ENCODE results near the gene ZFAND2B. TPM values are rescaled to one million over a fixed set of nuclear protein-coding genes. Genes with fewer than 3 reads are reported as not detected.

Gene ZFAND2B
- total RNA-seq, 2 experiments from 2014 or later, result 31.9 to 34.4 TPM

DNA sequence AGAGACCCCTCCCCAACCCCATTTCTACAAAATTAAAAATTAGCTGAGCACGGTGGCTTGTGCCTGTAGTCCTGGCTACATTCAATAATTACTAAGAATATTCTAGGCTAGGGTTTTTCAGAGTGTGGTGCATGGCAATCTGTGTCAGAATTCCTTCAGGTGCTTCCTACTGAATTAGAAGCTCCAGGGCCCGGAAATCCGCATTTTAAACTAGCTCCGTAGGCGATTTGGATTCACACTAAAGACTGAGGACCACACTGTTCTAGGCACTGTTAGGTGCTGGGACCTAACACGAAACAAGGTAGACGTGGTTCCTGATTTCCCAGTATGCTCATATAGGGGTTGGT, 628 bp upstream of the ZFAND2B start:
- Mint-ChIP-seq H3K9me3 (peaks cover 5% of the 10 kb centered on the region), H3K4me3 (peak overlapping the region; percentile 94), H3K27ac (peak overlapping the region; percentile 99), H3K4me1 (ENCODE audit: low read depth) (peaks cover 27% of the 10 kb centered on the region), H3K27me3 (no peaks in the 10 kb centered on the region), H3K36me3 (peaks cover 4% of the 10 kb centered on the region)
- intact Hi-C loops (cut with micrococcal nuclease), result loop anchor here (1.0 kb wide), 7 partner anchors 23 to 547 kb away; partner anchors contain the start of genes ANKZF1, ATG9A, BCS1L and DNAJB2
- CTCF ChIA-PET, result interaction anchor here (1.0 to 3.5 kb wide), 14 partner anchors 12 to 226 kb away, joined by 3 to 22 read pairs (median 5); partner anchors contain the start of genes ANKZF1, ATG9A, CNPPD1 and GLB1L
- POLR2A ChIA-PET, result interaction anchor here (0.6 to 2.6 kb wide), 14 partner anchors 12 to 178 kb away, joined by 3 to 26 read pairs (median 4); partner anchors contain the start of genes ANKZF1, ATG9A, CNPPD1 and GLB1L
- no peak for DNase-seq

DNA sequence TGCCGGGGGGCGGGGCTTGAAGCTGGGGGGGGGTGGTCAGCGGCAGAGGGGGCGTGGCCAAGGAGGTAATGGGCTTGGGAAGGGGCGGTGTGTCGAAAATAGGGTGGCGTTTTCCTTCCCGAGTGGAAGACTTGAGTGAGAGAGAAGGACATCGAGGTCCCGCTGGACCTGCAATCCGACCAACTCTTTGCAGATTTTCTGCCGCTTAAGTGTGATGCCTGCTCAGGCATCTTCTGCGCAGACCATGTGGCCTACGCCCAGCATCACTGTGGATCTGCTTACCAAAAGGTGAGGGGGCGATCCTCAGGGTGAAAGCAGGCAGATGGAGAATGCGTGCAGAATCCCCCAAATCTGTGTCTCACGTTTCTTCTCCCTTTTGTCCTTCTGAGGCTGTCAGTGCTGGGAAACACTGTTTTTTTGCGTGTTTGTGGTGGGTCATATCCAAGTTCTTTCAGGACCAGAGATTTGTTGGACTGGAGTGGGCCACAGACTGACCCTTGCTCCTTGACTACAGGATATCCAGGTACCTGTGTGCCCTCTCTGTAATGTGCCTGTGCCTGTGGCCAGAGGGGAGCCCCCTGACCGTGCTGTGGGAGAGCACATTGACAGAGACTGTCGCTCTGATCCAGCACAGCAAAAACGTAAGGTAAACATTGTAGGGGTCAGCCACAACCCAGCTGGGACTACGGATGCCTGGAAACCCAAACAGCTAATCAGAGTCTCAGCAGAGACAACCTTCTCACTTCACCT, 727 bp downstream of the ZFAND2B start:
- DNase-seq, result no peak
- H3K36me3 Mint-ChIP-seq, result peaks cover 7% of the 10 kb centered on the region
- peaks cover 34% of the 10 kb centered on the region for H3K4me1 Mint-ChIP-seq (ENCODE audit: low read depth)
- H3K9me3 Mint-ChIP-seq, result peaks cover 5% of the 10 kb centered on the region
- no peaks in the 10 kb centered on the region for H3K27me3 Mint-ChIP-seq
- peak overlapping the region; percentile 80 for H3K27ac Mint-ChIP-seq
- ChIA-PET POLR2A (interaction anchor here (1.4 to 2.6 kb wide), 6 partner anchors 9 to 43 kb away, joined by 3 to 26 read pairs (median 6); partner anchors contain the start of genes ANKZF1, ATG9A and CNPPD1), CTCF (interaction anchor here (1.1 to 3.5 kb wide), 7 partner anchors 11 to 88 kb away, joined by 5 to 22 read pairs (median 7); partner anchors contain the start of genes ANKZF1, ATG9A, CNPPD1 and NHEJ1)
- intact Hi-C loops (cut with micrococcal nuclease), result loop anchor here (1.0 kb wide), 1 partner anchor 11 kb away; the partner anchor contains the start of gene ABCB6
- peak overlapping the region; percentile 94 for H3K4me3 Mint-ChIP-seq

DNA sequence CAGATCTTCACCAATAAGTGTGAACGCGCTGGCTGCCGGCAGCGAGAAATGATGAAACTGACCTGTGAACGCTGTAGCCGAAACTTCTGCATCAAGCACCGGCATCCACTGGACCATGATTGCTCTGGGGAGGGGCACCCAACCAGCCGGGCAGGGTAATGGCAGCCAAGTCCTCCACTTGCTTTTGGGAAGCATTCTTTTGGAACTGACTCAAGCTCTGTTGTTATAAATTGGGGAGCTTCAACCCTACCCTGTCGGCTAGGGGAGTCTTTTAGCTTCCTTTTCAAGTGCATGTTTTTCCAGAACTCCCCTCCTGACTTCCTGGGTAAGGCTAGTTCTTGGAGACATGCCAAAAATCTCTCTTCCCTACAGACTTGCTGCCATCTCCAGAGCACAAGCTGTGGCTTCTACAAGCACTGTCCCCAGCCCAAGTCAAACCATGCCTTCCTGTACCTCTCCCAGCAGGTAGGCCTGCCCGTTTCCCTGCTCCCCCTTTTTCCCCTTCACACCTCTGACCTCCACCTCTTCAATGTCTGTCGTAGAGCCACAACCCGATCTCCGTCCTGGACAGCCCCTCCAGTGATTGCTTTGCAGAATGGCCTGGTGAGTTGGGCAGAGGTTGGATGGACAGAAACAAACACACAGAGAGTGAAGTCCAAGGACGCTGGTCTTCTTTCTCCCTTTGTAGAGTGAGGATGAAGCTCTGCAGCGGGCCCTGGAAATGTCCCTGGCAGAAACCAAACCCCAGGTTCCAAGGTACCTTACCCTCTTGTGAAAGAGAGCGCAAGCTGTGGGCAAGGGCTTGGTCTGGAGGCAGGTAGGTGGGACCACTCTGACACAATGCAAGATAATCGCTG, 1.5 kb downstream of the ZFAND2B start:
- Mint-ChIP-seq H3K36me3 (peaks cover 8% of the 10 kb centered on the region), H3K27me3 (no peaks in the 10 kb centered on the region), H3K4me3 (peak overlapping the region; percentile 94), H3K4me1 (ENCODE audit: low read depth) (peaks cover 35% of the 10 kb centered on the region), H3K27ac (peak overlapping the region; percentile 80), H3K9me3 (peaks cover 5% of the 10 kb centered on the region)
- ChIA-PET POLR2A (interaction anchor here (1.8 to 2.6 kb wide), 4 partner anchors 8 to 31 kb away, joined by 4 to 26 read pairs (median 10); partner anchors contain the start of genes ABCB6, ANKZF1, ATG9A and CNPPD1), CTCF (interaction anchor here (1.1 to 3.5 kb wide), 5 partner anchors 29 to 228 kb away, joined by 4 to 22 read pairs (median 9); partner anchors contain the start of genes NHEJ1 and SLC23A3)
- intact Hi-C loops (cut with micrococcal nuclease), result loop anchor here (1.0 kb wide), 1 partner anchor 10 kb away; the partner anchor contains the start of gene ABCB6
- DNase-seq, result no peak

DNA sequence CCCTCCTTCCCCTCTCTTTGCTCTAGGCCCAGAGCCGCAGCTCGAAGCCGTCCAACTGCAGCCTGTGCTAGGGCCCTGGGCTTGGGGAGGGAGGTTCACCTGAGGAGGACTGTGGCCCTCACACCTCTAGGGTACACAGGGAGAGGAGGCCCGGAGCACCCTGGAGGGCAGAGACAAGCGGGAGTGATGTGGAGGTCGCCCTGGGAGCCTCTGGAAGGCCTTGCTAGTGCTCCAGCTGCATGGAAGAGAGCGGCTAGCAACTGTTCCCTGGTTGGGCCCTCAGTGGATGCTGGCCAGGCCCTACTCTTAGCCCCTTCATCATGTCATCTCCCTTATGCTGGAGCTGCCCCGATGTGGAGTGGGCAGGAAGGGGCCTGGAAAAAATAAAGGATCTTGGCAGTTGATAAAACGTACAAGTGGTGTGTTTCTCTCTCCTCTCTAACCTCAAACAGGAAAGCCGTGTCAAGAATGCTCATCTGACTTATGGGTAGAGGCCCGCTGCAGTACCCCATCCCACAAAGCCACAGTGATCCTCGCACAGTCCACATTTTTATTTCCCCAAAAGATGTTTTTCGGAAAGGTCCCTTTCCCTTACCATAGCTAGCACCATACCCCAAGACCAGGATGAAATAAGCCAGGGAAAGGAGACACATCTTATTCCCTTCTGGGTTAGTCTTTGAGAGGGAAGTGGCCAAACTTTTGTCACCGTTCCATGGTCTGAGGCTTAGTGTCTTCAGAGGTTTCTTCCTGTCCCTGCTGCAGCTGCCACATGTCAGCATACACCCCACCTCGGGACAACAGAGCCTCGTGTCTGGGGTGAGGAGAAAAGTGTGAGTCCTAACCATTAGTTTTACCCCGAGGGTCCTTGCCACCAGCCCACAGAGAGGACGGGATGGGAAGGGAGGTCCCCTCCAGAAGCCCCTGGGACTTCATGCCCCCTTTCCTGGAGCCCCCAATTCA, 2.9 kb downstream of the ZFAND2B start:
- peaks cover 35% of the 10 kb centered on the region for H3K4me1 Mint-ChIP-seq (ENCODE audit: low read depth)
- peaks cover 3% of the 10 kb centered on the region for H3K9me3 Mint-ChIP-seq
- CTCF ChIA-PET, result interaction anchor here (1.1 to 3.0 kb wide), 4 partner anchors 39 to 229 kb away, joined by 3 to 13 read pairs (median 6); partner anchors contain the start of genes NHEJ1 and SLC23A3
- H3K4me3 Mint-ChIP-seq, result no peak overlapping the region
- H3K27ac Mint-ChIP-seq, result peak overlapping the region; percentile 68
- H3K27me3 Mint-ChIP-seq, result no peaks in the 10 kb centered on the region
- no peak for DNase-seq
- intact Hi-C loops (cut with micrococcal nuclease), result no loop called here
- H3K36me3 Mint-ChIP-seq, result peaks cover 12% of the 10 kb centered on the region
- POLR2A ChIA-PET, result interaction anchor here (0.7 to 2.1 kb wide), 3 partner anchors 9 to 43 kb away, joined by 4 to 13 read pairs (median 6); partner anchors contain the start of genes ABCB6, ANKZF1, ATG9A and TUBA4B

DNA sequence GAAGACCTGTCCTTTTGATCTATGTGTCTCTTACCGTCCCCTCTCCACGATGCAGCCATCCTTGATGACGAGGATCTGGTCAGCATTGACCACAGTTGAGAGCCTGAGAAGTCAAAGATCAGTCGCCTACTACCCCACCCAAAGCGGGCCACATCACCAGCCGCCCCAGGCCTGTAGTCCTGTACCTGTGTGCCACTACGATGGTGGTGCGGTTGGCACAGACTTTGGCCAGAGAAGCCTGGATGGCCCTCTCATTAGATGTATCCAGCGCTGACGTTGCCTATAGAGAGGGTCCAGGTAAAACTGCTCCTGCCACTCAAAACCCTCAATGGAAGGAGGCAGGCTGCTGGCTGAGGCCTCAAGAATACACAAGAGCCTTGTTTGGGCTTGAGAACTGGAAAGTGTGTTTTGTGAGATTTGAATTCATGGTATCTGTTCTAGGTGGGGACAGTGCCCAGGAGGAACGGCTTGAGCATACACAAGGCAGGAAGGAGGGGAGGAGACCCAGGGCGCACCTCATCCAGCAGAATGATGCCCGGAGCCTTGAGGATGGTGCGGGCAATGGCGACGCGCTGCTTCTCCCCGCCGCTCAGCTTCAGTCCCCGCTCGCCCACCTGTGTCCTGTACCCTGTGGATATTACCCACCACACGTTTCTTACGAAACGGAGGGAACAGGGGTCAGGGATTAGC, 3.8 kb downstream of the ZFAND2B start:
- Mint-ChIP-seq H3K27me3 (no peaks in the 10 kb centered on the region), H3K27ac (peak overlapping the region; percentile 40), H3K9me3 (no peaks in the 10 kb centered on the region), H3K36me3 (peaks cover 15% of the 10 kb centered on the region), H3K4me3 (no peak overlapping the region), H3K4me1 (ENCODE audit: low read depth) (peaks cover 35% of the 10 kb centered on the region)
- CTCF ChIA-PET, result interaction anchor here (1.0 to 2.4 kb wide), 3 partner anchors 27 to 51 kb away, joined by 3 to 27 read pairs (median 3); partner anchors contain the start of gene NHEJ1
- no peak for DNase-seq
- POLR2A ChIA-PET, result no interaction called here
- intact Hi-C loops (cut with micrococcal nuclease), result no loop called here

DNA sequence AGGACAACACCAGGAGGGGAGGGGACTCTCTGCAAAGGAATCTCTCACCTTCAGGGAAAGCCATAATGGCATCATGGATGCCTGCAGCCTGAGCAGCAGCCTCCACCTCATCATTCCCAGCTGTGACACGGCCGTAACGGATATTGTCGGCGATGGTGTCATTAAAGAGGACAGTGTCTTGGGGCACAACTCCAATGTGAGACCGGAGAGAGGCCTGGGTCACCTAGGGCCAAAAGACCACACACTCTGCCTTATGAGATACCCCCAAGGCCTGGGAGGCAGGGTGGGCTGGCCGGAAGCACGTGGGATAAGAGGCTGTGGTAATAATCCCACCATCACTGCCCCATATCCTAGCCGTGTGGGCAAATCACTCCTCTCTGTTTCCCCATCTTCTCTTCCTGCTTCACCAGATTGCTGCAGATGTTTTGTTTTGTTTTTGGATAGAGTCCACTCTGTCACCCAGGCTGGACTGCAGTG, 4.3 kb downstream of the ZFAND2B start:
- H3K4me1 Mint-ChIP-seq (ENCODE audit: low read depth), result peaks cover 35% of the 10 kb centered on the region
- ChIA-PET POLR2A (interaction anchor here (1.0 kb wide), 1 partner anchor 35 kb away, joined by 3 read pairs; the partner anchor contains the start of gene CNPPD1), CTCF (interaction anchor here (0.6 to 2.4 kb wide), 11 partner anchors 26 to 266 kb away, joined by 3 to 27 read pairs (median 3); partner anchors contain the start of genes CNPPD1, NHEJ1 and SLC23A3)
- H3K9me3 Mint-ChIP-seq, result no peaks in the 10 kb centered on the region
- no peak overlapping the region for H3K4me3 Mint-ChIP-seq
- no peaks in the 10 kb centered on the region for H3K27me3 Mint-ChIP-seq
- DNase-seq, result no peak
- peaks cover 15% of the 10 kb centered on the region for H3K36me3 Mint-ChIP-seq
- H3K27ac Mint-ChIP-seq, result peak overlapping the region; percentile 74
- intact Hi-C loops (cut with micrococcal nuclease), result loop anchor here (1.0 kb wide), 1 partner anchor 51 kb away; the partner anchor contains the start of gene NHEJ1

DNA sequence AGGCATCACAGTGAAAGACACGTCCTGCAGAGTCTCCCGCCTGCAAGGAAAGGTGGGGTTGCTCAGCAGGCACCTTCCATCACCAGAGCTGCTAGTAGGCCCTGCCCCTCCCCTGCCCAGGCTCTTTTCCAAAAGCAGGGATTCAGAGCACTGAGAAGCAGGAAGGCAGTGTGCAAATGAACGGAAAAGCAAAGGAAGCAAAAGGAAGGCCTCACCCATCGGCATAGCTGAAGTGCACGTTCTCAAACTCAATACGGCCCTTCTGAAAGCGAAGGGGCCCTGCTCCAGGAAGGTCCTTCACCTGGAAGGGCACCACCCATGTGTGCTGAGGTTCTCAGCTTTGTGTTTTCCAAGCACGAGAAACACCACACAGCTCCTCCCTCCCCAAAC, 6.4 kb downstream of the ZFAND2B start:
- Mint-ChIP-seq H3K27me3 (no peaks in the 10 kb centered on the region), H3K4me3 (no peak overlapping the region), H3K9me3 (no peaks in the 10 kb centered on the region), H3K36me3 (peaks cover 24% of the 10 kb centered on the region), H3K4me1 (ENCODE audit: low read depth) (peaks cover 33% of the 10 kb centered on the region), H3K27ac (no peak overlapping the region)
- no peak for DNase-seq
- intact Hi-C loops (cut with micrococcal nuclease), result no loop called here
- ChIA-PET POLR2A (interaction anchor here (0.6 kb wide), 1 partner anchor 19 kb away, joined by 3 read pairs; no protein-coding TSS in a partner anchor), CTCF (interaction anchor here (0.8 to 1.5 kb wide), 3 partner anchors 42 to 183 kb away, joined by 4 read pairs; partner anchors contain the start of gene NHEJ1)

DNA sequence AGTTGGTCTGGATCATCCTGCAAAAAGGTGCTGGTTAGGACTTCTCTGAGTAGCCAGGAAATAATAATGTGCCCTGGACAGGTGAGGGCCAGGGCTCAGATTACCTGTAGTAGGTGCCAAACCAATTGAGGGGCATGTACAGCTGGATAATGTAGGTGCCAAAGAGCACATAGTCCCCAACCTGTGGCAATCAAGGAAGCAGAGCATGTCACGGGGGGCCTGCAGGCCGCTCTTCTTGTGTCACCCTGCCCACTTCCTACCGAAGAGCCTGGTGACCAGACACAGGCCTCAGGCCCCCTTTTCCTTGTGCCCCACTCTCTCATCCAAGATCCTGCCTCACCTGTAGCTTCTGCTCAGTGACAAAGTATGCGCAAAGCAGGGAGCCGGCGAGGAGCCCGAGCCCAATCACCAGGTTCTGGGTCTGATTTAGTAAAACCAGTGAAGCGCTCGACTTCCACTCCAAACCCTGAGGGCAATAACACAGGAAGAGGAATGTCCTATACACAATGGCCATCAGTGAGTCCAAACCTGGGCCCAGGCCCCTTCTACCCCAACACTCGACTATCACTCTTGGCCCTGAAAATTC, 7.0 kb downstream of the ZFAND2B start:
- no peak for DNase-seq
- intact Hi-C loops (cut with micrococcal nuclease), result no loop called here
- CTCF ChIA-PET, result interaction anchor here (1.1 to 1.5 kb wide), 2 partner anchors 43 to 54 kb away, joined by 4 read pairs; partner anchors contain the start of gene NHEJ1

DNA sequence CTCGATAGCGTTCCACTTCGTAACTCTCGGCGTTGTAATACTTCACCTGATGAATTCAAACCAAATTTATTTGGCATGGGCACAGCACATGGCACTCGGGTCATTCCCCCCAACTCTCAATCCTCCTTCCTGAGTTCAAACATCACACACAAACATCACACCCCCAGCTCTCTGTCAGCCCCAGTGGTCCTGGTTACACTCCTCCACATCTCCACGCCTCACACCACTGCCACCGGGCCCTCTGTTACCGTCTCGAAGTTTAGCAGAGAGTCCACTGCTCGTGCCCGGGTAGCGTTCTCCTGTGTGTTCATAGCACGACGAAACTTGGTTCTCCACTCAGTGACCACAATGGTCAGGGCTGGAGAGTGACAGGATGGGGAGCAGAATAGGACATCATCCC, 7.6 kb downstream of the ZFAND2B start:
- Mint-ChIP-seq H3K4me1 (ENCODE audit: low read depth) (peaks cover 25% of the 10 kb centered on the region), H3K9me3 (no peaks in the 10 kb centered on the region), H3K4me3 (no peak overlapping the region), H3K27ac (no peak overlapping the region), H3K36me3 (peaks cover 21% of the 10 kb centered on the region), H3K27me3 (no peaks in the 10 kb centered on the region)
- ChIA-PET POLR2A (no interaction called here), CTCF (interaction anchor here (1.5 kb wide), 1 partner anchor 54 kb away, joined by 4 read pairs; the partner anchor contains the start of gene NHEJ1)
- DNase-seq, result no peak
- intact Hi-C loops (cut with micrococcal nuclease), result no loop called here

More for the DNA sequence above, 7.0 kb downstream of the ZFAND2B start:
- no peak overlapping the region for H3K27ac Mint-ChIP-seq
- no peaks in the 10 kb centered on the region for H3K9me3 Mint-ChIP-seq
- H3K27me3 Mint-ChIP-seq, result no peaks in the 10 kb centered on the region
- POLR2A ChIA-PET, result no interaction called here
- no peak overlapping the region for H3K4me3 Mint-ChIP-seq
- peaks cover 21% of the 10 kb centered on the region for H3K36me3 Mint-ChIP-seq
- H3K4me1 Mint-ChIP-seq (ENCODE audit: low read depth), result peaks cover 28% of the 10 kb centered on the region

DNA sequence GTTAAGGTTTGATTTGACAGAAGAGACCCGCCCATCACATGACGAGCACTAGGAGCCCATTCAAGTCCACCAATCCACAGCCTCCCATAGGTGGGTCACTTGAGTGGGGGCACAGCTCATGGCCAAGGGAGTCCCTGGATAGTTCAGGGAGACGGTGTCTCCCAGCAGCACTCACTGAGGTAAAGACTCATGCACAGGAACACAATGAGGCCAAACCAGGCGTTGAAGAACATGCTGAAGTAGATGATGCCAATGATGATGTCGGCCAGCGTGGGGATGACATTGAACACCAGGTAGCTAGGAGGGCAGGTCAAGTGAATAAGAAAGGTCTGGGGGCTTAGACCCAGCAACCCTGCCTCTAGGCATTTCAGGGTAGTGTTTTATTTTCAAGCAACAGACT, 8.2 kb downstream of the ZFAND2B start:
- POLR2A ChIA-PET, result no interaction called here
- peaks cover 23% of the 10 kb centered on the region for H3K36me3 Mint-ChIP-seq
- peaks cover 28% of the 10 kb centered on the region for H3K4me1 Mint-ChIP-seq (ENCODE audit: low read depth)

More for the DNA sequence above, 8.2 kb downstream of the ZFAND2B start:
- no peak overlapping the region for H3K4me3 Mint-ChIP-seq
- H3K9me3 Mint-ChIP-seq, result no peaks in the 10 kb centered on the region
- no peaks in the 10 kb centered on the region for H3K27me3 Mint-ChIP-seq
- CTCF ChIA-PET, result no interaction called here
- no peak for DNase-seq
- intact Hi-C loops (cut with micrococcal nuclease), result no loop called here
- no peak overlapping the region for H3K27ac Mint-ChIP-seq

All from activated CD4-positive, alpha-beta memory T cell treated with anti-CD3 and anti-CD28 coated beads for 36 hours (primary cell).